Measurements from ENCODE around the gene SV2A. TPM values are rescaled to one million over a fixed set of nuclear protein-coding genes. Genes with fewer than 3 reads are reported as not detected.

Gene SV2A
- 30.9 and 31.2 TPM in 2 replicates for total RNA-seq (2014; rRNA removed; shearing (Covaris generic))

GRCh38 chr1:149917571-149918144, at the start of gene SV2A:
Gene SV2A (minus strand): TSS chr1:149917844. CDS start chr1:149913840, 4,004 bp downstream.

GRCh38 chr1:149936170-149936991, 18.7 kb upstream of the SV2A start, which contains the start of gene MTMR11:
Gene MTMR11 (minus strand): TSS chr1:149936879. CDS start chr1:149936647, 232 bp downstream.

GRCh38 chr1:149927563-149928400, 10.1 kb upstream of the SV2A start, which contains the start of gene SF3B4:
Gene SF3B4 (minus strand): TSS chr1:149927803. CDS start chr1:149927759, 44 bp downstream.

GRCh38 chr1:149899460-149900284, 18.0 kb downstream of the SV2A start, which contains the start of gene BOLA1:
Gene BOLA1 (plus strand): TSS chr1:149899568. CDS start chr1:149900060, 492 bp downstream.

Other genes starting within 250 kb of the SV2A start
- gene FCGR1A, start 135.2 kb downstream of the SV2A start, total RNA-seq (2014; rRNA removed; shearing (Covaris generic)) = not detected in 2 replicates
- 3.7 and 6.8 TPM in 2 replicates for gene BOLA1, start 18.3 kb downstream of the SV2A start, total RNA-seq (2014; rRNA removed; shearing (Covaris generic))
- gene SF3B4, start 10.0 kb upstream of the SV2A start, total RNA-seq (2014; rRNA removed; shearing (Covaris generic)) = 23.6 and 28.0 TPM in 2 replicates
- gene MTMR11, start 19.0 kb upstream of the SV2A start, total RNA-seq (2014; rRNA removed; shearing (Covaris generic)) = 4.0 and 4.6 TPM in 2 replicates
- gene OTUD7B, start 92.9 kb upstream of the SV2A start, total RNA-seq (2014; rRNA removed; shearing (Covaris generic)) = 16.3 and 16.9 TPM in 2 replicates
- gene VPS45, start 149.9 kb upstream of the SV2A start, total RNA-seq (2014; rRNA removed; shearing (Covaris generic)) = 26.6 and 31.1 TPM in 2 replicates
- 19.2 and 27.2 TPM in 2 replicates for gene PLEKHO1, start 232.1 kb upstream of the SV2A start, total RNA-seq (2014; rRNA removed; shearing (Covaris generic))